Right atrium auricular region (tissue), 2 donors: Measurements from ENCODE around the gene XPR1. TPM values are rescaled to one million over a fixed set of nuclear protein-coding genes. Genes with fewer than 3 reads are reported as not detected.

Source experiments
- DNase-seq: peaks from one replicate; pipeline ENCODE4 v3.0.0-alpha.2; 2019; ENCODE audit warnings: low spot score
- H3K27ac ChIP-seq, 2 donors: fragments of 200-600 bp; sonication (generic); 1 replicate in 1 of 2; 2 replicates in 1 of 2; pipeline ENCODE4 v1.5.1; 2016 to 2019
- H3K27me3 ChIP-seq, 2 donors: fragments of 200-600 bp; sonication (generic); one replicate each; pipeline versions ENCODE4 v1.5.1 to v1.6.0; 2017 to 2019
- H3K36me3 ChIP-seq: fragments of 200-600 bp; sonication (generic); one replicate; pipeline ENCODE4 v1.5.1; 2016
- H3K4me1 ChIP-seq, 2 donors: fragments of 200-600 bp; sonication (generic); one replicate each; pipeline versions ENCODE4 v1.5.1 to v1.6.0; 2017 to 2019
- H3K4me3 ChIP-seq, 2 donors: fragments of 200-600 bp; sonication (generic); 1 replicate in 1 of 2; 2 replicates in 1 of 2; pipeline ENCODE4 v1.5.1; 2017 to 2019; ENCODE audit warnings: mild to moderate bottlenecking in 1 of 2, moderate library complexity in 1 of 2
- H3K9me3 ChIP-seq, 2 donors: fragments of 200-600 bp; sonication (generic); one replicate each; pipeline ENCODE4 v1.5.1; 2019
- total RNA-seq, 2 donors: library from RNA; depleted of rRNA; stranded (reverse); fragments of >200 nt; gene quantifications; one replicate each; pipeline ENCODE4 v1.1.0, GENCODE V29; 2016
- TF ChIP-seq, protein P1 (sequence below), 2 donors: fragments of 200-600 bp; sonication (generic); IDR thresholded peaks; one replicate each; pipeline ENCODE4 v1.5.1; 2019; ENCODE audit warnings: antibody characterized with exemption in 2 of 2

The XPR1 gene
- total RNA-seq, 2 donors from 2014 or later = 30.0 to 53.0 TPM

GRCh38 chr1:180646547-180646946 lies 14.7 kb downstream of the XPR1 start:
- Histone ChIP-seq H3K36me3 (no peaks in the 10 kb centered on the region), H3K9me3 (no peaks in the 10 kb centered on the region), H3K4me1 (peaks cover 0 to 28% of the 10 kb centered on the region in 2 donors), H3K4me3 (no peak overlapping the region), H3K27me3 (no peaks in the 10 kb centered on the region), H3K27ac (no peak overlapping the region)
- no peak for DNase-seq
- TF ChIP-seq, protein P1, sequence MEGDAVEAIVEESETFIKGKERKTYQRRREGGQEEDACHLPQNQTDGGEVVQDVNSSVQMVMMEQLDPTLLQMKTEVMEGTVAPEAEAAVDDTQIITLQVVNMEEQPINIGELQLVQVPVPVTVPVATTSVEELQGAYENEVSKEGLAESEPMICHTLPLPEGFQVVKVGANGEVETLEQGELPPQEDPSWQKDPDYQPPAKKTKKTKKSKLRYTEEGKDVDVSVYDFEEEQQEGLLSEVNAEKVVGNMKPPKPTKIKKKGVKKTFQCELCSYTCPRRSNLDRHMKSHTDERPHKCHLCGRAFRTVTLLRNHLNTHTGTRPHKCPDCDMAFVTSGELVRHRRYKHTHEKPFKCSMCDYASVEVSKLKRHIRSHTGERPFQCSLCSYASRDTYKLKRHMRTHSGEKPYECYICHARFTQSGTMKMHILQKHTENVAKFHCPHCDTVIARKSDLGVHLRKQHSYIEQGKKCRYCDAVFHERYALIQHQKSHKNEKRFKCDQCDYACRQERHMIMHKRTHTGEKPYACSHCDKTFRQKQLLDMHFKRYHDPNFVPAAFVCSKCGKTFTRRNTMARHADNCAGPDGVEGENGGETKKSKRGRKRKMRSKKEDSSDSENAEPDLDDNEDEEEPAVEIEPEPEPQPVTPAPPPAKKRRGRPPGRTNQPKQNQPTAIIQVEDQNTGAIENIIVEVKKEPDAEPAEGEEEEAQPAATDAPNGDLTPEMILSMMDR (IDR thresholded peaks at IDR 0.05) = no peak

- Histone ChIP-seq H3K4me1 (no peaks in the 10 kb centered on the region), H3K27me3 (no peaks in the 10 kb centered on the region)
- TF ChIP-seq, protein P1 (IDR thresholded peaks at IDR 0.05) = no peak
Observed at GRCh38 chr1:180652792-180653191, 21.0 kb downstream of the XPR1 start.

GRCh38 chr1:180662709-180663108 lies 30.9 kb downstream of the XPR1 start:
- Histone ChIP-seq H3K27ac (no peak overlapping the region), H3K36me3 (no peaks in the 10 kb centered on the region), H3K27me3 (no peaks in the 10 kb centered on the region), H3K4me3 (no peak overlapping the region), H3K4me1 (no peaks in the 10 kb centered on the region), H3K9me3 (peaks cover 4 to 27% of the 10 kb centered on the region in 2 donors)
- TF ChIP-seq, protein P1 (IDR thresholded peaks at IDR 0.05) = no peak
- DNase-seq = no peak

More at GRCh38 chr1:180652792-180653191, 21.0 kb downstream of the XPR1 start:
- H3K27ac ChIP-seq = no peak overlapping the region
- no peaks in the 10 kb centered on the region for H3K36me3 ChIP-seq
- H3K9me3 ChIP-seq = peaks cover 6 to 11% of the 10 kb centered on the region in 2 donors
- H3K4me3 ChIP-seq = no peak overlapping the region
- DNase-seq = no peak

DNA sequence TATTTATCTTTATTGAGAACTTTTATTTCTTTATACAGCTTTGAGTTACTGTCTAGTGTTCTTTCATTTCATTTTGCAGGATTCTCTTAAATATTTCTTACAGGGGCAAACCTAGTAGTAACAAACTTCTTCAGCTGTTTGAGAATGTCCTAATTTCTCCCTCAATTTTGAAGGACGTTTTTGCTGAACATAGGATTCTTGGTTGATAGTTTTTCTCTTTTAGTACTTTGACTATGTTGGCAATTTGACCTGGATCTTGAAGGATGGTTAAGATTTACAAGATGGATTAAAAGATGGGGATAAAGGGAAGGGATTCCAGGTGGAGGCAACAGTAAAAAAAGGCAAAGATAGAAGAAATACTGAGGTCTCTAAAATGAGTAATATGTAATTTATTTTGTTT lies 38.9 kb downstream of the XPR1 start:
- H3K36me3 ChIP-seq = no peaks in the 10 kb centered on the region
- peaks cover 0 to 21% of the 10 kb centered on the region in 2 donors for H3K9me3 ChIP-seq
- no peaks in the 10 kb centered on the region for H3K4me1 ChIP-seq
- no peaks in the 10 kb centered on the region for H3K27me3 ChIP-seq
- DNase-seq = no peak
- no peak overlapping the region for H3K4me3 ChIP-seq
- TF ChIP-seq, protein P1 (IDR thresholded peaks at IDR 0.05) = no peak
- H3K27ac ChIP-seq = no peak overlapping the region

DNA sequence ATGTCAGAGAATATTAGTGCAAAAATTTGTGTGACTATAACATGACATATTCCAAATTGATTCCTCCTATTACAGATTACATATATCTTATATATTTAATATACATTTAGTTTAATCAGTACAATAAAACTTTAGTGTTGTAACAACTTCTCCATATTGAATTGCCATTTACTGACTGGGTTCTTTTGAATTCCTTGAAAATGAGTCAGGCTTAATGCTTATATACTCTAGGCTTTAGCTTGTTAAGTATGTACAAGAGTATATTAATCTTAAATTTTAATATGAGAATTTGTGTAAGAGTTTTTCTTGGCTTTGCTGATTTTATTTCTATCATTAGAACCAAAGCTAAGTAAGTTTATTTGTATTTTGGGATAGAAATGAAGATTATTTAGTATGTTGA lies 40.3 kb downstream of the XPR1 start:
- Histone ChIP-seq H3K4me1 (no peaks in the 10 kb centered on the region), H3K9me3 (peaks cover 0 to 21% of the 10 kb centered on the region in 2 donors), H3K27me3 (no peaks in the 10 kb centered on the region), H3K4me3 (no peak overlapping the region), H3K36me3 (no peaks in the 10 kb centered on the region), H3K27ac (no peak overlapping the region)
- DNase-seq = no peak
- TF ChIP-seq, protein P1 (IDR thresholded peaks at IDR 0.05) = no peak

GRCh38 chr1:180672505-180672904 lies 40.7 kb downstream of the XPR1 start:
- Histone ChIP-seq H3K27me3 (no peaks in the 10 kb centered on the region), H3K4me1 (no peaks in the 10 kb centered on the region), H3K9me3 (peaks cover 0 to 21% of the 10 kb centered on the region in 2 donors), H3K27ac (no peak overlapping the region), H3K36me3 (no peaks in the 10 kb centered on the region), H3K4me3 (no peak overlapping the region)
- DNase-seq = no peak
- TF ChIP-seq, protein P1 (IDR thresholded peaks at IDR 0.05) = no peak
